ENCODE data around the gene RIPPLY2.

The RIPPLY2 gene

GRCh38 chr6:83860782-83861495 lies 7.8 kb downstream of the RIPPLY2 start:
- Histone ChIP-seq H3K27me3 (ENCODE audit: low read depth, low read length) (no peaks in the 10 kb centered on the region), H3K4me3 (ENCODE audit: low read depth in 1 of 2, low read length in 2 of 2) (peak overlapping the region; percentile 88 to 99), H3K4me1 (ENCODE audit: control insufficient read depth in 1 of 2, insufficient read depth in 2 of 2, low read length in 2 of 2) (peaks cover 11 to 17% of the 10 kb centered on the region in 2 donors), H3K36me3 (ENCODE audit: control insufficient read depth in 1 of 2, insufficient read depth in 2 of 2, low read length in 2 of 2) (peaks cover 0 to 14% of the 10 kb centered on the region in 2 donors), H3K9me3 (ENCODE audit: control insufficient read depth in 1 of 2, low read length in 2 of 2) (no peaks in the 10 kb centered on the region), H3K27ac (ENCODE audit: low read length) (no peak overlapping the region)

- Histone ChIP-seq H3K4me1 (ENCODE audit: control insufficient read depth in 1 of 2, insufficient read depth in 2 of 2, low read length in 2 of 2) (peaks cover 11 to 17% of the 10 kb centered on the region in 2 donors), H3K9me3 (ENCODE audit: control insufficient read depth in 1 of 2, low read length in 2 of 2) (no peaks in the 10 kb centered on the region), H3K4me3 (ENCODE audit: low read depth in 1 of 2, low read length in 2 of 2) (no peak overlapping the region), H3K27ac (ENCODE audit: low read length) (no peak overlapping the region), H3K36me3 (ENCODE audit: control insufficient read depth in 1 of 2, insufficient read depth in 2 of 2, low read length in 2 of 2) (peaks cover 0 to 28% of the 10 kb centered on the region in 2 donors), H3K27me3 (ENCODE audit: low read depth, low read length) (no peaks in the 10 kb centered on the region)
Measured at GRCh38 chr6:83862776-83863471, 9.8 kb downstream of the RIPPLY2 start.

GRCh38 chr6:83867043-83867442 lies 13.9 kb downstream of the RIPPLY2 start:
- Histone ChIP-seq H3K27me3 (ENCODE audit: low read depth, low read length) (no peaks in the 10 kb centered on the region), H3K4me1 (ENCODE audit: control insufficient read depth in 1 of 2, insufficient read depth in 2 of 2, low read length in 2 of 2) (no peaks in the 10 kb centered on the region), H3K27ac (ENCODE audit: low read length) (no peak overlapping the region), H3K9me3 (ENCODE audit: control insufficient read depth in 1 of 2, low read length in 2 of 2) (no peaks in the 10 kb centered on the region), H3K36me3 (ENCODE audit: control insufficient read depth in 1 of 2, insufficient read depth in 2 of 2, low read length in 2 of 2) (peaks cover 0 to 34% of the 10 kb centered on the region in 2 donors), H3K4me3 (ENCODE audit: low read depth in 1 of 2, low read length in 2 of 2) (no peak overlapping the region)

- Histone ChIP-seq H3K36me3 (ENCODE audit: control insufficient read depth in 1 of 2, insufficient read depth in 2 of 2, low read length in 2 of 2) (peaks cover 0 to 34% of the 10 kb centered on the region in 2 donors), H3K27me3 (ENCODE audit: low read depth, low read length) (no peaks in the 10 kb centered on the region), H3K4me1 (ENCODE audit: control insufficient read depth in 1 of 2, insufficient read depth in 2 of 2, low read length in 2 of 2) (no peaks in the 10 kb centered on the region), H3K27ac (ENCODE audit: low read length) (no peak overlapping the region), H3K4me3 (ENCODE audit: low read depth in 1 of 2, low read length in 2 of 2) (no peak overlapping the region), H3K9me3 (ENCODE audit: control insufficient read depth in 1 of 2, low read length in 2 of 2) (no peaks in the 10 kb centered on the region)
Measured at GRCh38 chr6:83867527-83868161, 14.5 kb downstream of the RIPPLY2 start.

GRCh38 chr6:83868639-83869038 lies 15.5 kb downstream of the RIPPLY2 start:
- Histone ChIP-seq H3K9me3 (ENCODE audit: control insufficient read depth in 1 of 2, low read length in 2 of 2) (no peaks in the 10 kb centered on the region), H3K36me3 (ENCODE audit: control insufficient read depth in 1 of 2, insufficient read depth in 2 of 2, low read length in 2 of 2) (peaks cover 0 to 34% of the 10 kb centered on the region in 2 donors), H3K4me1 (ENCODE audit: control insufficient read depth in 1 of 2, insufficient read depth in 2 of 2, low read length in 2 of 2) (no peaks in the 10 kb centered on the region), H3K4me3 (ENCODE audit: low read depth in 1 of 2, low read length in 2 of 2) (no peak overlapping the region), H3K27ac (ENCODE audit: low read length) (no peak overlapping the region), H3K27me3 (ENCODE audit: low read depth, low read length) (no peaks in the 10 kb centered on the region)

GRCh38 chr6:83870649-83871048 lies 17.5 kb downstream of the RIPPLY2 start:
- Histone ChIP-seq H3K9me3 (ENCODE audit: control insufficient read depth in 1 of 2, low read length in 2 of 2) (no peaks in the 10 kb centered on the region), H3K27ac (ENCODE audit: low read length) (no peak overlapping the region), H3K27me3 (ENCODE audit: low read depth, low read length) (no peaks in the 10 kb centered on the region), H3K4me1 (ENCODE audit: control insufficient read depth in 1 of 2, insufficient read depth in 2 of 2, low read length in 2 of 2) (no peaks in the 10 kb centered on the region), H3K4me3 (ENCODE audit: low read depth in 1 of 2, low read length in 2 of 2) (no peak overlapping the region), H3K36me3 (ENCODE audit: control insufficient read depth in 1 of 2, insufficient read depth in 2 of 2, low read length in 2 of 2) (peaks cover 0 to 20% of the 10 kb centered on the region in 2 donors)

GRCh38 chr6:83872386-83873118 lies 19.4 kb downstream of the RIPPLY2 start:
- Histone ChIP-seq H3K27ac (ENCODE audit: low read length) (no peak overlapping the region), H3K9me3 (ENCODE audit: control insufficient read depth in 1 of 2, low read length in 2 of 2) (no peaks in the 10 kb centered on the region), H3K4me3 (ENCODE audit: low read depth in 1 of 2, low read length in 2 of 2) (no peak overlapping the region), H3K36me3 (ENCODE audit: control insufficient read depth in 1 of 2, insufficient read depth in 2 of 2, low read length in 2 of 2) (peaks cover 0 to 9% of the 10 kb centered on the region in 2 donors), H3K4me1 (ENCODE audit: control insufficient read depth in 1 of 2, insufficient read depth in 2 of 2, low read length in 2 of 2) (no peaks in the 10 kb centered on the region), H3K27me3 (ENCODE audit: low read depth, low read length) (no peaks in the 10 kb centered on the region)

- no peaks in the 10 kb centered on the region for H3K27me3 ChIP-seq (ENCODE audit: low read depth, low read length)
- no peaks in the 10 kb centered on the region for H3K36me3 ChIP-seq (ENCODE audit: control insufficient read depth in 1 of 2, insufficient read depth in 2 of 2, low read length in 2 of 2)
- no peaks in the 10 kb centered on the region for H3K4me1 ChIP-seq (ENCODE audit: control insufficient read depth in 1 of 2, insufficient read depth in 2 of 2, low read length in 2 of 2)
- H3K27ac ChIP-seq (ENCODE audit: low read length), result no peak overlapping the region
- H3K4me3 ChIP-seq (ENCODE audit: low read depth in 1 of 2, low read length in 2 of 2), result no peak overlapping the region
- no peaks in the 10 kb centered on the region for H3K9me3 ChIP-seq (ENCODE audit: control insufficient read depth in 1 of 2, low read length in 2 of 2)
Measured at GRCh38 chr6:83873869-83874268, 20.7 kb downstream of the RIPPLY2 start.

GRCh38 chr6:83875843-83876242 lies 22.7 kb downstream of the RIPPLY2 start:
- no peaks in the 10 kb centered on the region for H3K36me3 ChIP-seq (ENCODE audit: control insufficient read depth in 1 of 2, insufficient read depth in 2 of 2, low read length in 2 of 2)
- H3K4me3 ChIP-seq (ENCODE audit: low read depth in 1 of 2, low read length in 2 of 2), result no peak overlapping the region
- no peaks in the 10 kb centered on the region for H3K9me3 ChIP-seq (ENCODE audit: control insufficient read depth in 1 of 2, low read length in 2 of 2)
- H3K4me1 ChIP-seq (ENCODE audit: control insufficient read depth in 1 of 2, insufficient read depth in 2 of 2, low read length in 2 of 2), result no peaks in the 10 kb centered on the region
- no peaks in the 10 kb centered on the region for H3K27me3 ChIP-seq (ENCODE audit: low read depth, low read length)
- no peak overlapping the region for H3K27ac ChIP-seq (ENCODE audit: low read length)

GRCh38 chr6:83878902-83879644 lies 25.9 kb downstream of the RIPPLY2 start:
- H3K27ac ChIP-seq (ENCODE audit: low read length), result no peak overlapping the region
- H3K27me3 ChIP-seq (ENCODE audit: low read depth, low read length), result no peaks in the 10 kb centered on the region
- no peak overlapping the region for H3K4me3 ChIP-seq (ENCODE audit: low read depth in 1 of 2, low read length in 2 of 2)
- no peaks in the 10 kb centered on the region for H3K36me3 ChIP-seq (ENCODE audit: control insufficient read depth in 1 of 2, insufficient read depth in 2 of 2, low read length in 2 of 2)
- no peaks in the 10 kb centered on the region for H3K4me1 ChIP-seq (ENCODE audit: control insufficient read depth in 1 of 2, insufficient read depth in 2 of 2, low read length in 2 of 2)
- H3K9me3 ChIP-seq (ENCODE audit: control insufficient read depth in 1 of 2, low read length in 2 of 2), result no peaks in the 10 kb centered on the region
